ENCODE measurements around the gene TPBGL.

Gene TPBGL

DNA sequence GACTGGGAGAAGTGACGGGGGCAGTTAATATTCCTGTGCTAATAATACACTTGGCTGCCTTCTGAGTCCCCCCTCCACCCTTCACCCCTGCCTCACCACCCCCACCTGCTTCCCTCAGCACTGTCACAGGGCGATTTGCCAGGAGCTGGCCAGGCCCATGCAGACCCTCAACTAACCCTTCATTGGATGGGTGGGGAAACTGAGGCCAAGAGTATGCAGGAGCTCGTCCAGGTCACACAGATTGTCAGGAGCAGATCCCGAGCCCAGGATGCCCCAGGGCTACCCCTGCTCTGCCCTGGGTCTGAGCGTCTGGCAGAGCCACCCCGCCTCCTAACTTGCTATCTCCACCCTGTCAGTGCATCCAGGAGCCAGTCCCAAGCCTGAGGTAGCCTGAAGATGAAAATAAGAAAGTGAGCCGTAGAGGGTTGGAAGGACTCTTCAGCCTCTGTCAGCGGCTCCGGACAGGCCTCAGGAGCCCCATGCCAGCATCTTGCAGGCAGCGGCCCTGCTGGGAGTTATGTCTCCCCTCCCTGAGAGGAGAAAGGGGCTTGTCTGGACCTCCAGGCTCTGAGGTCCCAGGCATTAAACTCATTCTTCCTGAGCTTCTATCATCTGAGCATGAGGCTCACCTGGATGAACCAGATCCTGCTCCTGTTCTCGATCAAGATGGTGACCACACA is 6.2 kb downstream of the TPBGL start:
- DNase-seq, result no peak

DNA sequence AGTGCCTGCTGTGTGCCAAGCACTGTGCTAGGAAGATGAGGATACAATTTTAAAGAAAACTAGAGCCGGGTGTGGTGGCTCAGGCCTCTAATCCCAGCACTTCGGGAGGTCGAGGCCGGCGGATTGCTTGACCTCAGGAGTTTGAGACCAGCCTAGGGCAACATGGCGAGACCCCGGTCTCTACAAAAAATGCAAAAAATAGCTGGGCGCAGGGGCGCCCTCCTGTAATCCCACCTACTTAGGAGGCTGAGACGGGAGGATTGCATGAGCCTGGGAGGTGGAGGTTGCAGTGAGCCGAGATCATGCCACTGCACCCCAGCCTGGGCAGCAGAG is 8.3 kb downstream of the TPBGL start:
- no peak for DNase-seq

DNA sequence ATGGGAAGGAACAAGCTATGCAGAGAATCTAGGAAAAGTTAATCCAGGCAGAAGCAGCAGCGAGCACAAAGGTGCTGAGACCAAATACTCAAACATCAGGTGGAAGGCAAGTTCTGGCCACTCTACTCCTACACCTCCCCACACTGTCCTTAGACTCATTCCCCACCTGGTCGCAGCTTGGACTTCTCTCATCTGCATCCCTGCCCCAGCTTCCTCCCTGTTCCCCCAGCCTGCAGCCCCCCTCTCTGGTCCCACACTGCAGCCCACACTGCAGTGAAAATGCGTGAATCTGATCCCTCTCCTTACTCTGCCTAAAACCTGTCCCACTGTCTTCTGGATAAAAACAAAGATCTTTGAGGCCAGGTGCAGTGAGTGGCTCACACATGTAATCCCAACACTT is 9.1 kb downstream of the TPBGL start:
- no peak for DNase-seq

DNA sequence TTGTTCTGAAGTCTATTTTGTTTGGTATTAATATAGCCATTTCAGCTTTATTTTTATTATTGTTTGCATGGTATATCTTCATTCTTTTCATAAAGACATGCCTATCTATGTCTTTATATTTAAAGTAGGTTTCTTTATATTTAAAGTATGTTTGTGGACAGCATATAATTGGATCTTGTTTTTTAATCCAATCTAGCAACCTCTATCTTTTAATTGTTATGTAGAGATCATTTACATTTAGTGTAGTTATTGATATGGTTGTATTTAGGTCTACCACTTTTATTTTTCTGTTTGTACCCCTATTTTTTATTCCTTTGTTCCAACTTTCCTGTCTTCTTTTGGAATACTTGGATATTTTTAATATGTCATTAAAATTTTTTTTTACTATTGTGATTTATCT is 13.8 kb downstream of the TPBGL start:
- DNase-seq, result no peak

DNA sequence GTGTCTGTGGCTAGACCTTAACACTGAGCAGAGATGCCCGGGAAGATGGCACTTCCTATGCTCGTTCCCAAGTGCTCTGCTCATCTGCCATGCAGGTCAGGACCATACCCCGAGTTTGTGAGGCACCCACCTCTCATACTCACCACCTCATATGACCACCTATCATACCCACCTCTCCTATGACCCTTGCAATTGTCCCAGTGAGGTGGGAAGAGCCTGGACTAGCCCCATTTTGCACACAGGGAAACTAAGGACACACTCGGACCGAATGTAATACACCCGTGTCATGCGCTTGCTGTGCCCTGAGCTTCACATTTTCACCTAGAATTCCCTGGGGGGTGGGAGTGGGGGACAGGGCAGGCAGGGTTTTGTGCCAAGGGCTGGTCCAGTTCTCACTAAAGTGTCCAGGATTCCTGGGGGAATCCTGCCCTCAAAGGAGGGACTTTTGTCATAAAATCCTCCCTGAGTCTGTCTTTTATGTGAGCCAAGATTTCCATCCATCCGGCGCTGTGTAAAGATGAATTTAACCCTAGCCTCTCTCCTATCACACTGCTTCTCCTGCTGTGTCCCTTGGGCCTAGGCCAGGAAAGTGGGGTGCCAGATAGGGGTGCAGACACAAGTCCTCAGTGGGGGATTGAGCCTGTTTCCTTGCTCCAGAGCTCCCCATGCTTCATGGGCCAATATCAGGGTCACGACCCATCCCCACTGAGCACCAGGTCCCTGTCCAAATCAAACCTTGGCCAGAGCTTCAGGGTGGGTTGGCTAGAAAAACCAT is 20.0 kb downstream of the TPBGL start:
- DNase-seq, result no peak

DNA sequence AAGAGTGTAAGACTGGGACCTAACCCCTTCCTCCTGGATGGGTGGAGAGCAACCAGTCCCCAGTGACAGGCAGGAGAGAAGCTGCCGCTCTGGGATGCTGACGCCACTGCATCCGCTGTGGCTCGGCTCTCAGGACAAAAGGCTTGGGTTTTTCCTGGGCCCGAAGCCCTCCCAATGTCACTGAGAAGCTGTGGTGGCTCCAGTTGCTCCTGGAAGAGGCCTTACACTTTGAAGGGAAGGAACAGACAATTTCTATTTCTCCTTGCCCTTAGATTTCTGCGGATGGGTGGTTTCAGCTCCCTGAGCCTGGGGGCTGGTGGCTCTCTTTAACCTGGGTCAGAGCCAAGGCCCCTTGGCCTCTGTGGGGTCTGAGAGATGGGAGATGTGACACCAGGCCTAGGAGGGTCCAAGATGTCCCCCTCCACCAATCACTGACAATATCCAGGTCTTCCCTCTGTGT is 21.4 kb downstream of the TPBGL start:
- DNase-seq, result no peak

DNA sequence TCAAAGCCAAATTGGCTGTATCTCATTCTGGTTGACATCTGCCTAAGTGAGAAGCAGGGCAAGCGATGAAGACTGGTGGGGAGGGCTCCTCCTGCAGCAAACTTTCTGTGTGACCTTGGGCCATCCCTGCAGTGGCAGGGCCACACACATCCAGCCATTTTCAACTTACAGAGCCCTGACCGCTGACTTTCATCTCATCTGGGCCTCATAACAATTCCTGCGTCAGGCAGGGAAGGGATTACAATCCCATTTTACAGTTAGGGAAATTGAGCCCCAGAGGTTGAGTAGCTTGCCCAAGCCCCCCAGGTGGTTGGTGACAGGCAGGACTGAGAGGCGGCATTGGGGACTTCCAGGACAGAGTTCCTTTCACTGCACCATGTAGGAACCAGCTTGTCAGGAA is 21.9 kb downstream of the TPBGL start:
- no peak for DNase-seq

DNA sequence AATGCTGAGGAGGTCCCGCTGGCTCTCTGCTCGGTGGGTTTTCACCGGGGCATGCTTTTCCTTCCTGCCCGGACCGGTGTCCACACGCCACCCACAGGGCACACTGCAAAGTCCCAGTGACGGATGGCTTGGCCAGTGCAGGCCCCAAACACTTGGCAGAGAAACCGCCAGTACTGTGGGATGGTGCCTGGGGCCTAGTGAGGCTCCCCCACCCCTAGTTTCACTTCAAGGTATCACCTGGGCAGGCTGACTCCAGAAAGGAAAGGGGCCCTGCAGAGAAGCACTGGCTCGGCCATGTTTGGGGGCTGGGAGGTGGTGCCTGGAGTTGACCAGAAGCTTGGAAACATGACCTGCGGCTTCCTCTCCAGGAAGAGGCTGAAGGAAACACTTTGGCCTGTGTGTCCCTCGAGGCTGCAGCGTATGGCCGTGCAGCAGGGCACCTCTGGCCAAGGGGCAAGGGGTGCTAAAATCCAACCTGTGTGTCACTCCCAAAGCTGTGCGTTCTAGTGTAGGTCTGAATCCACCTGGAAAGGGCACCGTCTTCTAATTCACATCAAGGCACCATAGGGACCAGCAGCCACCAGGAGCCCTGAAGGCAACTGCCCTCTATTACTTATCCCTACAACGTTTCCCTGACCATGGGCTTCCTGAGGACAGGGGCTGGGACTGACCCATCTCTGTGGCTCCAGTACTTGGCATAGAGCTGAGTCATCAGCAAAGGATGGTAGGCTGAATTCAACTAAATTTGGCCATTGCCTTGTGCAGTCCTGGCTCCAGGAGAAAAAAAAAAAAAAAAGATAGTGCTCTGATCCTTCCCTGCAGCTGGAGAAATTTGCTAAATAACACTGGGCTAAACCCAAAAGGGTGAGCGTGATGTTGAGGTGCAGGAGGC is 22.6 kb downstream of the TPBGL start:
- DNase-seq, result no peak

DNA sequence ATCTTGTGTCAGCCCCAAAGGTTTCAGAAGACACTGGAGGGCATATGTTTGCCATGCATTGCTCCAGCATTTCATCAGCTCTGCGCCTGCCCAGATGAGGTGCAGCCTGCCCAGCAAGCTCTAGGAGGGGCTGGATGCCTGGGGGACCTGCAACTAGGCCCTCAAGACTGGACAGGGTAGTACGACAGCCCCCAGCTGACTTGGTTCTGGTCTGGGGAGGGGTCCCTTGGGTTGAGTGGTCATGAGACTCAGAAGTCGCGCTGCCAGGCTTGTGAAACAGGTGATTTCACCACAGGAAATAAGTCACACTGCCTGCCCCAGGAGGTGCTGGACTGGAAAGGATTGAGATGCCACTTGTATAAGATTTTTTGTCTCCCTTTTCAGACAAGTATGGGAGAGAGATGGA is 23.4 kb downstream of the TPBGL start:
- peak; percentile 29 for DNase-seq

DNA sequence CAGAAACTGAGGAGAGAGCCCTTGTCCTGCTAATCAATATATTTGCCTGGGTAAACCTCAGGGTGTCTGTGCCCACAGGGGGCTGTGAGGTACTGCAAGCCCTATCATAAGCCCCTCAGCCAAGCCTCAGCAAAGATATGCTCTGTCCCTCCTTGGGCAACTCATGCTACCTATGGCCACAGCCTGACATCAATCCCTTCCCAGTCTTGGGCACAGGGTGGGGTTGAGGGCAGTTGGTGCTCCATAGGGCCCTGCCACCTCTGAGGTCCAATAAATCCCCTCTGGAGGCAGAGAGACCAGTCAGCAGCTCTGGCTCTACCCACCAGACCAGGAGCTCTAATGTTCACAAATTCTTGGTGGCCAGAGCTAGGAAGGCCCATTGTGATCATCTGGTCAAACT is 23.8 kb downstream of the TPBGL start:
- DNase-seq, result no peak

DNA sequence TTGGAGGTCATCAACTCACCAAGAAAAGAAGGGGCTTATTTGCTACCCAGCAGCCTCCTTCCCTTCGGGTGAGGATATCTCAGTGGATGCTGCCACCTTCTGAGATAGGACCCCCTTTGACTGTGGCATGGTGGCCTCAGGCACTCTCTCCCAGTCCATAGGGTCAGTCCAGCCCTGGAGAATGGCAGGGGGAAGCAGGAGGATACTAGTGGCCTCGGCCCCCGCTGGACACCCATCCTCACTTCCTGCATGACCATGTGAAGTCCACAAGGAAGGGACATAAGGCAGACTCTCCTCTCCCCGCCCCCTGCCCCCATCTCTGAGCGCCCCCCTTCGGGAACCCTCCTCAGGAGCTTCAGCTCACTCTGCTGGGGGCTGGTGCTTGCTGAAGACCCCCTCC is 24.4 kb downstream of the TPBGL start:
- no peak for DNase-seq

DNA sequence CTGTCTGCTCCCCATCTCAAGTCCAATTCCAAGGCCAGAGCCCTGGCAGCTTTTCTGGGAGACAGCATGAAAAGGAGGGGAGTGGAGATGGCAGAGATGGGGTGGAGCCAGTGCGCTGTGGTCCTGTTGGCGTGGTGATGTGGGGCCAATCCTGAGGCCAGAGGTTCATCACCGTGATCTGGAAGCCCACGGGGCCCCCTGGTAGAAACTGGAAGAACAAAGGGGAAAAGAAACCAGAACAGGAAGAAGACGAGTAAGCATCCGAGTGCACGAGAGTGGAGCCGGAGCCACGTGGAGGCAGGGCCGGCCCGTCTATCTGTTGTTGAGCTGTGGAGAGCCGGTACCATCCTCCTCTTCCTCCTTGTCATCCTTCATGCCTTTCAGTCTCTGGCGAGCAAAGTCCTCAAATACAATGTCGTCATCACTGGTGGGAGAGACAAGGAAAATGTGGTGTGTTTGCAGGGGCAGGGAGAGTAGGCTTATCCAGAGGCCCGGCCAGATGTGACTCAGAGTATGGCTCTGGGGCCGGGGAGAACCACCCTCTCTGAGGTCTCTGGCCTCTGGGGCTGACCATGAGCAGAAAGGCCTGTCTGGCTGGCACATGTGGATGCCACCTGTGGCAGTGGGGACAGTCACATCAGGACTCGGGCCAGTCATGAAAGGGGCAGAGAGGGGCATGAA is 25.4 kb downstream of the TPBGL start:
- no peak for DNase-seq

DNA sequence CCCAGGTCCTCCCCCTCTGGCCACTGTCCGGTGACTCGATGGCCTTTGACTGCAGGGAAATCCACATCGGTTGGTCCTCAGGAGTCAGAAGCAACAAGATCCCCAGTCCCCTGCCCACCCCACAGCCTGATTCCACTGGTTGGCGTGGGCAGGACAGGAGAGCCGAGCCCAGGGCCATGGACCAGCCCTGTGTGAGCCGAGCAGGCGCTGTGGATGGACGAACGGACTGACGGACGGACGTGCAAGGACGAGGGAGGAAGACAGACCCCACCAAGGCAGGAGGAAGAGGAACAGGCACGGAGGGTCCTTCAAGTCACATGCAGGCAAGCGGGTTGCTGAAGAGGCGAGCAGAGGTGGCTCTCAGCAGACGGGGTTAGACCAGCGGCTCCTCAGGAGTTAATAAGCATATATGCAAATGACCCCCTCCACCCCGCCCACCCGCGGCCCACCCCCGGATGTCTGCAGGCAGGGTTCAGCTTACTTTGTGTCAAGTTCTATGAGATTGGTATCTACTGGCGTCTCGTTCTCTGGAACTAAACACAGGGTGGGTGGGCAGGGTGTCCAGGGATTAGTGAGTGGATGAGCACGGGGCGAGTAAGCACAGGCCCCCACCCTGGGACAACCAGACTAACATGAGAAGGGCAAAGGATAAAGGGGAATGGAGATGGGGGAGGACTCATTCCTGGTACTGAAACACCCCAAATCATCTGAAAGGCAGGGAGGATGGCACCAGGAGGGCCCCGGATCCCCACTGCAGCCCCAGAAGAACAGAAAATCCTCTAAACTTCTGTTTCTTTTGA is 26.8 kb downstream of the TPBGL start:
- no peak for DNase-seq

DNA sequence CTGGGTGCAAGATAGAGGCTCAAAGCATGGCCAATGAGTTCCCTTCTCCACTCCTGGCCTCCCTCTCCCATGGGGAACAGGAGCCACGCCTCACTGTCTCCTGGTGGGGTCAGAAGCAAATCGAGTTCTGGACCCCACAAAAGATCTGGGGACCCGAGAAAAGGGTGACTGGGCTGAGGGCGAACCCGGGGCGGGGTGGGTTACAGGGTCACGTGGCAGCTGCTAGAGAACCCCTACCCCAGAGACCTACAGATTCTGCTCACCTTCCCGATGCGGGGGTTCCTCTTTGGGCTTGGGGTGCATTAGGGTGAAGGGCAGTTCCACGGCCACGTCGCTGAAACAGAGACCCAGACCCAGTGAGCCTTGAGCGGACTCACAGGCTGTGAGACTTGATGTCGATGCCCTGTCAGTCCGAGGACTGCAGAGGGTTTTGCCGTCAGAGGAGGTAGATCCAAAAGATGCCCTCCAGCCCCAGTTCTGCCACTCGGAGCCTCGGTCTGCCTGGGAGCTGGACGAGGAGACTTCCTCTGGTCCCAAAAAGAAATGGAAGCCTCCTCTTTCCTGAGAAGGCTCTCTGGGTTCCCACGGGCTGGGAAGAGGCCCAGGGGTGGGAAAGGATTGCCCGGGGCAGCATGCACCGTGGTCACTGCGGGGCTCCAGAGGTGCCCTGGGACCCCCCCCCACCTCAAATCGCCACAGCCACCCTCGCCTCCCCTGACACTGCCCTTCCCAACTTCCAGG is 28.2 kb downstream of the TPBGL start:
- DNase-seq, result no peak

DNA sequence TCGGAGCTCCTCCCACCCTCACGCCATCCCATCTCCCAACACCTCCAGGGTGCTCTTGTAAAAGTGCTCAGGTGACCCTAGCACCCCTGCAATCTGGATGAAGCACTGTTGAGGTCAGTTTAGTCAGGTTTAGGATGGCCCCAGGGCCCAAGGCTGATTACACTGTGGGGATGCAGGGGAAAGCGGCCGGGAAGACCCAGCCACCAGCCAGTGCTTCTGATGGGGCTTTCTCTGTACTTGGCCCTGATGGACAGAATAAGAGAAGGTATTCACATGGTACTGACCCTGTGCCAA is 28.7 kb downstream of the TPBGL start:
- no peak for DNase-seq

DNA sequence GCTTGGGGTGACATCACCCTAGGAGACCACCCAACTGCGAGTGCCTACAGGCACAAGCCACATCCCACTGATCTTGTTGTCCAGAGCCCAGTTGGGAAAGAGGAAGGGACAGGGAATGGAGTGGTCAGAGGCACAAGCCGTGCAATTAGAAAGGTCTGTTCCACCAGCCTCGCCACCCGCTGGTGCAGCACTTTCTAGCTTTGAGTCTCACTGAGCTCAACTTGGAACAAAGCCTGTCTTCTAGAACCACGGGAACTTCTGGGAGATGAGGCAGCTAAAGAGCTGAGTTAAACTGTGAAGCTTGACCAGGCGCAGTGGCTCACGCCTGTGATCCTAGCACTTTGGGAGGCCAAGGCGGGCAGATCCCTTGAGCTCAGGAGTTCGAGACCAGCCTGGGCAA is 29.3 kb downstream of the TPBGL start:
- no peak for DNase-seq

DNA sequence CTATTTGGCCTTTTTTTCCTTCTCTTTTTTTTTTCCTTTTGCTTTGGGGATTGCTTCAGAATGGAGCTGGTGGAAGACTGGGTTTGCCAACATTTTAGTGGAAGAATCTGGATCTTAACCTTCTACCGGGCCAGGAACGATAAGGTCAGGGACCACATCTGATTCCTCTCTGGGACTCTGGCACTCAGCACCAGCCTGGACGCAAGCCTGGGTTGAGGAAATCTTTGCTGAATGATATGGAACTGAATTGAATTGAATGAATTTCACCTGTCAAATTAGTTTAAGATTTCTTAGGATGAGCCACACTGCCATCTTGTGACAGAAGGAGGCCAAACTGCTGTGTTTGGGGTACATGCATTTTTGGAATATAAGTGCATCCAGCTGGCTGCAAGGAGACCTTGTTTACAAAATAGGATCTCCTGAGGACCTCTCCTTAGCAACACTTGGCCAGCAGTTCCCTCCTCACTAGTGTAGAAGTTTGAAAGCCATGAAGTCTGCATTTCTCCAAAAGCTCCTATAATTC is 30.4 kb downstream of the TPBGL start:
- no peak for DNase-seq

DNA sequence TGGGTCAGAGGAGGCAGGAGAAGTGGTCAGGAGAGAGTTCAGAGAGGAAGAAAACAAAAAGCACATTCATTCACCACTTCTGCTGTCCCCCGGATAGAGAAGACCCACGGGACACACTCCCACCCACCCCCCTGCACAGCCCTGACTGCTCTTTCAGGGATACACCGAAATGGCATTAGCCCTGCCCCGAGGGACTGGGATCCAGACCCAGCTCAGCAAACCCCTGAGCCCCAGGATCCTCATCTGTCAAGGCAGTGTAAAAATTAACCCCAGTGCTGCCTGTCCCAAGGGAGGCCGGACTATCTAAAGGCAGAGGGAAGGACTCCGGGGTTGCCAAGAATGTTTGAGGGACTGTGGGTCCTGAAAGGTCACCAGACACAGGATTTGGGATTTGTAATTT is 31.2 kb downstream of the TPBGL start:
- DNase-seq, result no peak

DNA sequence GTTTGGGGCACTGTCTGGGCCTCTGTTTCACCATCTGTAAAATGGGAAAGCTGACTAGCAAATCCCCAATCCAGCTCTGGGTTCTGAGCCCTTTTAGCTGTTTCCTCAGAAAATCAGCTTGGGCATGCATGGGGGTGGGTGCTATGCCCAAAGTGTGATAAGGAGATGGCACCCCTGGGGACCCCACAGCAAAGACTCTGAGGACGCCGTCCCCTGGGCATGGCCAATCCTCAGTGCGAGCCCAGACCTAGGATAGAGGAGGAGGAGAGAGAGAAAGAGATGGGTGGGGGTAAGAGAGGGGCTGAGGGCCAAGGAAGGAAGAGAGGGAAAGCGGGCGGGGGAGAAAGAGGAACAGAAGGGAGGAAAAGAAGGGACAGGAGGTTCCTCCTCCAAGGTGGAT is 31.8 kb downstream of the TPBGL start:
- no peak for DNase-seq

DNA sequence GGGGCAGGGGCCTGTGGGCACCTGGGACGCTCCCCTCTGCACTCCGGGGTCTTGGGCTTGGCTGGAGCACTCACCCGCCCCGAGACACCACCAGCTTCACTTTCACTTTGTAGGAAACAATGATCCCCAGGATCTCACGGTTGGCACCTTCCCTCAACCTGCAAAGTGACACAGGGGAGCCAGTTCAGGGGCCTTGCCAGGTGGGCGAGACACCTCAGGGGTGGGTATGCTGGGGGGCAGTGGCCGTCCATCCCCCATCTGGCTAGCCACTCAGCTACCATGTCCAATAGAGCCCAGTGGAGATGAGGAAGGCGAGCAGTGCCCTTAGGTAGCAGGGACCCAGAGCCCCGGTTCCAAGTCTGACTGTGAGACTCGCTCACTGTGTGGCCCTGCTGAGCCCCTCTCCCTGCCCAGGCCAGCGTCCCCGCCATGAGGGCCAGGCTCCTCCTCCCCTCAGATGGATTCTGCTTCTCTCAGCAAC is 32.3 kb downstream of the TPBGL start:
- DNase-seq, result no peak

Measured in fibroblast of skin of abdomen (primary cell).